Measurements from ENCODE around the gene IL12RB2.
"Not testable (repeated sequence)": the region's sequence is repeated elsewhere in the genome, so short reads cannot be mapped to it uniquely, and the experiment has no call there.

The IL12RB2 gene

DNA sequence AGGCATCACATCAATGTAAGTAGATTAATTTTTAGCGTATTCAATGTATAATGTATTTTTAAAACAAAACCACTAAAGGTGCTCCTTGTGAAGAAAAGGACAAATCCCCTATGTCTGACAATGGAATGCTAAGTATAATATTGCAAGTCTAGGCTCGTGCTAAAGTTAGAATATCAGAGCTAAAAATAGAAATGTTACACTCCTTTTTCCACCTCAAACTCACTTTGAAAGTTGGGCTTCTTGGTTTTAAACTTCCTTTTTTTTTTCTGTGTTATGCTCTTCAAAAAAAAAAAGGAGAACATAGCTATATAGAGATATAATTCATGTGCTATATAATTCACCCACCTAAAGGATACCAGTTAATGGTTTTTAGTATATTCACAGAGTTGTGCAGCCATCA lies 126.2 kb downstream of the IL12RB2 start:
- DNase-seq = no peak

DNA sequence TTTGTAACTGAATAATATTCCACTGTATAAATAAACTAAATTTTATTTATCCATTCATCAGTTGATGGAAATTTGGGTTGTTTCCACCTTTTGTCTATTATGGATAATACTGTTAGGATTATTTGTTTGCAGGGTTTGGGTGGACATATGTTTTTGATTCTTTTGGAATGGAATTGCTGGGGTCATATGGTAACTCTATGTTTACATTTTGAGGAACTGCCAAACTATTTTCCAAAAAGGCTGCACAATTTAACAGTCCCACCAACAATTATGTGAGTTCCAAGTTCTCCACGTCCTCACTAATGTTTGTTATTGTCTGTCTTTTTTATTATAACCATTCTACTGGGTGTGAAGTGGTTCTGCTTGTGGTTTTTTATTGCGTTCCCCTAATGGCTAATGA lies 126.8 kb downstream of the IL12RB2 start:
- DNase-seq = no peak

DNA sequence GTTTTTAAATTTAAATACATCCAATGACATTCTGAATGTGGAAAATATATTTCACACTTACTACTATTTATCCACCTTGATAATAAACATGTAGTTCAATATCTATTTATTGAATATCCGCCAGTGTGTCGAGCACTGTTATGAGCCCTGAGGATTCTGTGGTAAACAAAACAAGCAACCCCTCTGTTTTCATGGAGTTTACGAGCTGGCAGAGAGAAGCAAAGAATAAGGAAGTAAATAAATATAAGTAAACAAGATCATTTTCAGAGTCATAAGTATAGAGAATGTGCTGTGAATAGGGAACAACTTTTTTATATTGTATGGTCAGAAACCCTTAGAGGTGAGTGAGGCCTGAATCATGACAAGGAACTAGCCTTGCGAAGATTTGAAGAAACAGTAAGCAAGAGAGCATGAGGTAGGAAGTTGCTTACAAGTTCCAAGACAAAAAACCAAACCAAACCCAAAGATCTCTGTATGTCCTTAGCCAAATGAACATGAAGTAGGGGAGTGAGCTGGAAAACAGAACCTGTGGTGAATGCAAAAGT lies 128.9 kb downstream of the IL12RB2 start:
- no peak for DNase-seq

DNA sequence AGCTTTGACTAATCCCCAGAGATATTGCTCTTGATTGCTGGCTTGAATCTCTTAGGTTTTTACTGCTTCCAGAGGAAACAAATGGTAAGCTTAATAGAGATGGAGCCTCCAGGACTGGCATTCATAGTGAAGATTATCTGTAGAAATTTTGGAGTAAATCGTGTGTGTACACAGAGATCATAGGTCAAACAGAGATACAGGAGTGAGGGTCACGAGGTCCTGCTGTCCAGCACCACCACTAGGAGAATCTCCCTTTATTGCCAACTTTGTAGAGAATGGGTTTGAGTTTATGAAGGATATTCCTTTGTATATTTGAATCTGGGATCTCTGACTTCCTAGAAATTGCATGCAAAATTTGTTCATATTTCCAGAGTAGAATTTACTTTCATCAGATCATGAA lies 130.3 kb downstream of the IL12RB2 start:
- no peak for DNase-seq

DNA sequence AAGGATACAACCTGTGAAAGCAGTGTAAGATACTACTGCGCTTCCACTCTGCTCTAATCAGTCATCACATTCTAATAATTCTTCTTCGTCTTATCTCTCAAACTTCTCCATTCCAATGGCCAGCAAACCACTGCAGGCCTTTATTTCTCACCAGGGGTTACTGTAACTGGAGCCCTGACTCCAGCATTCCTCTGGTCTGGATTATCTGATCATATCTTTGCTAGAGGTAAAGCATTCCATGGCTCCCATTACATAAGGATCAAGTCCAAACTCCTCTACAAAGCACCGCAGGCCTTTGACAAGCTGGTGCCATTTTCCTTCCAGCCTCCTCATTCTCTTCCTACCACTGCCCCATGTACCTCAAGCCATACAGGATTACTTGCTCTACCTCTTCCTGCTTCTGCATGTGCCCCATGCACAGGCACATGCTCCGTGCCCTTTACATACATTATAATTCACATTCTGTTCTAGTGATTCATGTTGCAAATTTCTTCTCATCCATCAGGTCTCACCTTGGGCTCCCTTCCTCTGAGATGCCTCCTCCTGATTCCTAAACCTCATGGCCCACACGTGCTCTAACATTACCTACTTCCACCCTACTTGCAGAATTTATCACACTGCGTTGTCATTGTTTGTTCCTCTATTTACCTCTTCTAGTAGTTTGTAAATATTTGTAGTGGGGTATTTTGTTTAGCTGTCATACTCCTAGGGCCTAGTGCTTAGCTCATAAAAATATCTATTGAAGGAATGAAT lies 131.8 kb downstream of the IL12RB2 start:
- no peak for DNase-seq

DNA sequence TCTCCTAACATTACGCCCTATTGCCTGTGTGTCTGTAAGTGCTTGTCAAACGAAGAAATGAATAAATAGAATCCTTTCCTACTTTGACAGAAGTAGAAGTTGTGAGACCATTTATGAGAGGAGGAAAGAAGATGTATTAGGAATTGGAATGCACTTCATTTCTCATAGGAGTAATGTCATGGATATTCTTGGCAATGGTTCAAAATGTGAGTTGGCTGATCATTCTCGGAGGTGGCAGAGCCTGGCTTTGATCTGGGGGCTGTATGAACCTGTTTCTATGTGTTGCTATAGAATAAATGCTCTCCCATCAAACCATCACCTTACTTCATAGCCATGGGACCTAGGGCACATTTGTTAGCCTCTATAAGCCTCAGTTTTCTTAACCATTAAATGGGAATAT lies 132.7 kb downstream of the IL12RB2 start:
- no peak for DNase-seq

DNA sequence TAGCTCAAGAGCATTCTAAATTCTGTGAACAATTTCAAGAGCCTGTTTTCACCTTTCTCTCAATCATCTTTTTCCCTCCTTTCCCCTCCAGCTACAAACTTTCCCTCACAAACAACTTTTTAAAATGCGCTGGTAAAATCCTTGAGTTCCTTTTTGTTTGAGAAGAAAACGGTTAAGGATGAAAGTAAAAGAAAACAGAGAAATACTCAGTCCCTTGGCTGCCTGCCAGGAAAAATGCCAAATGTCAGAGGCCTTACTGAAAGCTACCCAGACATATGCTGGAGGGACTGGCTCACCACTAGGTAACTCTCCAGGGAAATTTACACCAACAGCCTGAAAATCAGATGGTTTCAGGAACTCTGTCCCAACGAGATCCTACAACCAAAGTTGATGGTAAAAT lies 133.5 kb downstream of the IL12RB2 start:
- DNase-seq = no peak

DNA sequence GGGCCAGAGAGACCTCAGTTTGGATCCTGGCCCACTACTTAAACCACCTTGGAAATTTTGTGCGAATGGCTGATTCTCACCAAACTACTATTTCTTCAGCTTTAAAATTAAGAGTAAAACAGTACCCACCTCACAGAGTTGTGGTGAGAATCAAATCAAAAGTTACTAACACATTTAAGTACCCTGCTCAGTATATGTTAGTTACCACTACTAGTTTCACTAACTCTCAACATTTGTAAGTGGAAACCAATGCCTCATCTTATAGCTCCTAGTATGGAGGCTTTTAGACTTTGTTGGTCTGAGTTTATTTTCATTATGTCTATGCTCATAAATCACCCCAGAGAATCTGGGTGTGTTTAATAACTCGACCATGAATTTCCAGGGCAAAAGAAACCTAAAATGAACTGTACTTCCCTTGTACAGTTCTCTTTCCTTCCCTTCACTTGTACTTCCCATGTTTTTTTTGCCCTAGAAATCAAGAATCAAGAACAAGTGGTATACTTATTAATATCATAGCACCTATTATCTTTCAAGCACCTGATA lies 134.1 kb downstream of the IL12RB2 start:
- DNase-seq = no peak

DNA sequence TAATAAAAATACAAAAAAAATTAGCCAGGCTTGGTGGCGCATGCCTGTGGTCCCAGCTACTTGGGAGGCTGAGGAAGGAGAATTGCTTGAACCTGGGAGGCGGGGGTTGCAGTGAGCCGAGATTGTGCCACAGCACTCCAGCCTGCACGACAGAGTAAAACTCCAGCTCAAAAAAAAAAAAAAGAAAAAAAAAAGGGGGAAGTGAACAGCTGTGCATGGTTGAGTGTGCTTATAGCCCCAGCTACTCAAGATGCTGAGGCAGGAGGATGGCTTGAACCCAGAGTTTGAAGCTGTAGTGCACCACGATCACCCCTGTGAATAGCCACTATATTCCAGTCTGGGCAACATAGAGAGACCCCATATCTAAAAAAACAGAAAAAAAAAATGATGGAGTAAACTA lies 138.3 kb downstream of the IL12RB2 start:
- not testable (repeated sequence) for DNase-seq

Data from NCI-H510A treated with DMSO at 0.1 percent for 48 hours (cell line).